GM12801 (cell line): ENCODE data around the gene NAALADL2.

Experiments
- TF ChIP-seq, protein P1 (sequence below): IDR thresholded peaks from one replicate; pipeline ENCODE4 v1.5.1; 2011; ENCODE audit warnings: control low read depth; ENCODE audit not compliant: insufficient read length; ENCODE audit errors: extremely low read depth

Gene NAALADL2

DNA sequence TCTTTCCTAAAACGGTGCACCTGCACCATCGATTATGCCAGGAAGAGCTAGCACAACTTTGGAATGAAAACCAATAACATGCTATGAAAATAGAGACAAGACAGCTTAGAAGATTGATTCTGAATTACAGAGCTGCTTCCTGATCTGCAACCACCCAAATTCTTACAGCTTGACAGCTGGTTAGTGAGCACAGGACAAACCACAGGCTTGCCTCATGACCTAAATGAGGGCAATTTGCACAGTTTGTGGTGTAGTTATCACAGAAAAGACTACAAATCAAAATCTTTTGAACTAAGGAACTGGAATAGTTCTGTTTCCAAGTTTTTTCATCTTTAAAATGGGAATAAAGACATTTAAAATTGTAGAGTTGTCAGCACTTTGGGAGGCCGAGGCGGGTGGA lies 533.5 kb downstream of the NAALADL2 start:
- TF ChIP-seq, protein P1, sequence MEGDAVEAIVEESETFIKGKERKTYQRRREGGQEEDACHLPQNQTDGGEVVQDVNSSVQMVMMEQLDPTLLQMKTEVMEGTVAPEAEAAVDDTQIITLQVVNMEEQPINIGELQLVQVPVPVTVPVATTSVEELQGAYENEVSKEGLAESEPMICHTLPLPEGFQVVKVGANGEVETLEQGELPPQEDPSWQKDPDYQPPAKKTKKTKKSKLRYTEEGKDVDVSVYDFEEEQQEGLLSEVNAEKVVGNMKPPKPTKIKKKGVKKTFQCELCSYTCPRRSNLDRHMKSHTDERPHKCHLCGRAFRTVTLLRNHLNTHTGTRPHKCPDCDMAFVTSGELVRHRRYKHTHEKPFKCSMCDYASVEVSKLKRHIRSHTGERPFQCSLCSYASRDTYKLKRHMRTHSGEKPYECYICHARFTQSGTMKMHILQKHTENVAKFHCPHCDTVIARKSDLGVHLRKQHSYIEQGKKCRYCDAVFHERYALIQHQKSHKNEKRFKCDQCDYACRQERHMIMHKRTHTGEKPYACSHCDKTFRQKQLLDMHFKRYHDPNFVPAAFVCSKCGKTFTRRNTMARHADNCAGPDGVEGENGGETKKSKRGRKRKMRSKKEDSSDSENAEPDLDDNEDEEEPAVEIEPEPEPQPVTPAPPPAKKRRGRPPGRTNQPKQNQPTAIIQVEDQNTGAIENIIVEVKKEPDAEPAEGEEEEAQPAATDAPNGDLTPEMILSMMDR = no peak

DNA sequence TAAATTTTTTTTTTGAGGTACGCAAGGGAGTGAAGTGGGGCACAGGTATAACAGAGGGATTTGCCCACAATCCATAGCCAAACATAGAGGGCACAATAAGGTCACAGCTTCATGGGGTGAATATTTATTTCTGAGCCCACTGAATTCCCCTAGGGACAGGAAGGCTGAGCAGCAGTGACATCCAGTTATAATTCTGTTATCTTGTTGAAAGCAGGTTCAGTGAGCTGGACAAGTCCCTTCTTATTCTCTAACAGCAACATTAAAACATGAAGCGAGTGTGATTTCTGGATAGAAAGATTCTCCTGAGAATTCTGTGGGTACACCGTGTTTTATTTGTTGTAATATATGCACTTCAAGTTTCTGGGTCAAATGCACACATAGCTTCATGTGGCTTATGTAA lies 538.2 kb downstream of the NAALADL2 start:
- TF ChIP-seq, protein P1 = no peak

DNA sequence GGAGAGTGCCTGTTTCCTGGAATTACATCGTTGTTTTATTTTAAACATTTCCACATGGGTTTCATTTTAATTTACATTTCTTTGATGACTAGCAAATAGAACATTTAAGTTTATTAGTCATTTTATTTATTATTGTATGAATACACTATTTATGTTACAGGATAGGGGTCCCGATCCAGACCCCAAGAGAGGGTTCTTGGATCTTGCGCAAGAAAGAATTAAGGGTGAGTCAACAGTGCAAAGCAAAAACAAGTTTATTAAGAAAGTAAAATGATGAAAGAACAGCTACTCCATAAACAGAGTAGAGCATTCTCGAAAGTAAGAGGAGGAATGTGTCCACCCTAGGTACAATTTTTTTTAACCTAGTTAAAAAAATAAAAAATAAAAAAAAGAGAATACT lies 539.5 kb downstream of the NAALADL2 start:
- TF ChIP-seq, protein P1 = no peak

DNA sequence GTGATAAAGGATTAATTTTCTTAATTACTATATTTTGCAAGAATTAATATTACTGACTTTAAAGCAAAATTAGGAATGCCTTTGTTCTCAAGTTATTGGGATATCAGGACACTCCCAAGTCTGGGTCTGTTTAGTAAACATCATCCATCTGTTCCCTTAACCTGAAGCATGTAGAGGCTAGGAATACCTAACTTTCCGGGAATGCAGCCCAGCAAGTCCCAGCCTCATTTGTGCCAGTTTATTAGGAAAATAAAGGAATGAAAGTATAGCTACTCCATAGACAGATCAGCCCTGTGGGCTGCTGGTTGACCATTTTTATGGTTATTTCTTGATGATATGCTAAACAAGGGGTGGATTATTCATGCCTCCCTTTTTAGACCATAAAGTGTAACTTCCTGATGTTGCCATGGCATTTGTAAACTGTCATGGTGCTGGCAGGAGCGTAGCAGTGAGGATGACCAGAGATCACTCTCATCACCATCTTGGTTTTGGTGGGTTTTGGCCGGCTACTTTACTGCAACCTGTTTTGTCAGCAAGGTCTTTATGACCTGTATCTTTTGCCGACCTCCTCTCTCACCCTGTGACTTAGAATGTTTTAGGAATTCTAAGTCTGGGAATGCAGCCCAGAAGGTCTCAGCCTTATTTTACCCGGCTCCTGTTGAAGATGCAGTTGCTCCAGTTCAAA lies 540.2 kb downstream of the NAALADL2 start:
- TF ChIP-seq, protein P1 = no peak

DNA sequence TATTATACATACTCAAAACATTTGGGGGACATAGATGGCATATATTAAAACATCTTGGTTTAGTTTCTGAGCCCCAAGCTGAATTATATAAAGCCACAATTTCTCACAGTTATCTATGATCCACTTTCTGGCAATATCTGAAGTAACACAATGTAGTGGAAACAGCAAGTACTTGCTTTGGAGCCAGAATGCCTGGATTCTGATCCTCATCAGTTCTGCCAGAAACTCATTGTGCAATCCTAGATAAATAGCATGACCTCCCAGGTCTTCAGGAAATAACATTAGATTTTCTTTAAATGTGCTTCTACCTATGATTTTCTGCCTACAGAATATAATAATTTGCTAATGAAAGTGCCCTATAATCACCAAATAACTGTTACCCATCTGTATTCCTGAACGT lies 544.9 kb downstream of the NAALADL2 start:
- TF ChIP-seq, protein P1 = no peak

DNA sequence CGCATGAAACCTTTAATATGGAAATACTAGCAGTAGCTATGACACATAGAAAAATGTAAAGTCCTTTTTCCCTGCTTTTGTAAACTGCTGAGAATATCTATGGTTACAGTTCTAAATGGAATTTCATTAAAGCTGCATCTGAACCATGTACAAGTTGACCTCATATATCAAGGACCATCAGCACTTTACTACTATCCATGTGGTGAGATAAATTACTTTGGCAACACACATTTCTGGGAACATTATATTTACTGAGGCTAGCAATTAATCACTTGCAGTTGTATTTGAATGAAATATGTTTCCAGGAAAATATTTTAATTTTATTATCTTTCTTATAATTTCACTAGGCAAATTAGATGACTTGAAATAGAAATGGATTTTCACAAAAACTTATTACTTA lies 545.5 kb downstream of the NAALADL2 start:
- TF ChIP-seq, protein P1 = no peak

DNA sequence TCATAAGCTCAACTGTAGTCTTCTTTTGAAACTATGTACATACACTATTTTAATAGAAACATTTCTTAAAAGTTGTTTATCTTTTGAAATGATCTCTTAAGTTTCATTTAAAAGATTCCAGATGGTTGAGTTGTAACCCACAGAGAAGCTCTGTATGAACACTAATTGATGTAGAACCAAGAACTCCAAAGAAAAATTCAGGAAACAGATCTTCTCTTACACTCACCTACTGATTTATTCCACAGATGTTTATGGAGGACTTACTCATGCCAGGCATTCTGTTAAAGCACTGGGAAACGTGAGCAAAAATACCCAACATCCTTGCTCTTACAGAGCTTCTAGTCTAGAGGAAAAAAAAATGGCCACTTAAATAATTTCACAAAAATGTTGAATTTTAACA lies 551.1 kb downstream of the NAALADL2 start:
- TF ChIP-seq, protein P1 = no peak
